Adrenal gland (tissue), 12 donors: Measurements from ENCODE around the gene TOM1. TPM values are rescaled to one million over a fixed set of nuclear protein-coding genes. Genes with fewer than 3 reads are reported as not detected.

Experiments
- DNase-seq, 7 donors: peaks; one replicate each; pipeline ENCODE4 v3.0.0-alpha.2; 2019 to 2020
- H3K27ac ChIP-seq, 5 donors: fragments of 200-600 bp; sonication (generic) in 4 of 5; 1 replicate in 3 of 5; 2 replicates in 2 of 5; pipeline versions ENCODE4 v1.5.1 to v1.8.0; 2016 to 2020; ENCODE audit warnings: mild to moderate bottlenecking in 1 of 5
- H3K27me3 ChIP-seq: fragments of 200-600 bp; 2 replicates; pipeline ENCODE4 v1.8.0; 2021
- H3K36me3 ChIP-seq, 2 donors: fragments of 200-600 bp; replicated peaks in 1 of 2; 1 replicate in 1 of 2; 2 replicates in 1 of 2; pipeline versions ENCODE4 v1.5.1 to v1.8.0; 2018 to 2022
- H3K4me1 ChIP-seq, 2 donors: fragments of 200-600 bp; replicated peaks in 1 of 2; 1 replicate in 1 of 2; 2 replicates in 1 of 2; pipeline versions ENCODE4 v1.5.1 to v1.8.0; 2018 to 2021
- H3K4me3 ChIP-seq, 4 donors: fragments of 200-600 bp; sonication (generic) in 3 of 4; one replicate each; pipeline ENCODE4 v1.5.1; 2016 to 2018
- H3K9me3 ChIP-seq, 3 donors: fragments of 200-600 bp; sonication (generic) in 1 of 3; replicated peaks in 1 of 3; 1 replicate in 2 of 3; 2 replicates in 1 of 3; pipeline versions ENCODE4 v1.5.1 to v1.8.0; 2016 to 2021
- CTCF ChIP-seq, 6 experiments: fragments of 450-650 bp in 4 of 6; fragments of 200-600 bp in 2 of 6; sonication (generic) in 1 of 6; IDR thresholded peaks; 1 replicate in 5 of 6; 2 replicates in 1 of 6; pipeline versions ENCODE4 v1.5.1 to v1.8.0; 2016 to 2021; ENCODE audit warnings: antibody characterized with exemption in 6 of 6, mild to moderate bottlenecking in 2 of 6, moderate library complexity in 1 of 6
- POLR2A ChIP-seq, 2 donors: fragments of 450-650 bp; IDR thresholded peaks; one replicate each; pipeline ENCODE4 v1.6.1; 2017; ENCODE audit warnings: antibody characterized with exemption in 2 of 2, mild to moderate bottlenecking in 2 of 2, moderate library complexity in 1 of 2
- WGBS, 4 donors: extraction: QIAGEN DNeasy Blood & Tissue Kit in 2 of 4; methylation state at CpG; one replicate each; pipeline versions ENCODE4 v1.1.5 to v1.1.7; 2013 to 2017; 5-methylcytosine and 5-hydroxymethylcytosine counted together
- intact Hi-C, 2 donors: fragments of 100-400 bp; cut with DNase I; formaldehyde crosslinking; loops; one replicate each; pipeline versions ENCODE4 v1.14.1 to v1.15.0; 2022 to 2023
- polyA plus RNA-seq, 3 donors: library from polyadenylated mRNA; stranded (reverse); fragments of 200-250 nt in 2 of 3; fragments of 350-450 nt in 1 of 3; fragmentation: Illumina TruSeq in 1 of 3; extraction: RNeasy Lipid Tissue Mini Kit (QIAGEN cat#74804) in 1 of 3; gene quantifications; one replicate each; pipeline ENCODE4 v1.2.3, GENCODE V29; 2013 to 2014
- total RNA-seq, 9 donors: library from RNA; depleted of rRNA in 4 of 9; stranded (reverse); fragments of >200 nt in 4 of 9; fragments of 120-200 nt in 1 of 9; fragmentation: NEBNext Ultra II Directional in 1 of 9; extraction: Animal tissue kit (Norgen Biotek cat#: 25700) in 1 of 9; gene quantifications; one replicate each; pipeline versions ENCODE4 v1.1.0 to v1.2.4, GENCODE V29; 2013 to 2023
- donor health status: healthy with polysubstance abuse.
- donor health status: Bipolar disorder and iron deficiency.
- donor health status: DM: yes; HTN: yes; CAD: no.
- donor health status: DM: no; HTN: no; CAD: no.
- donor health status: DM: no; HTN: no; CAD: no.
- donor health status: DM: yes; HTN: yes; CAD: no.

Gene TOM1
- total and polyA plus RNA-seq, 12 donors: 57.5 to 188 (median 106) TPM

DNA sequence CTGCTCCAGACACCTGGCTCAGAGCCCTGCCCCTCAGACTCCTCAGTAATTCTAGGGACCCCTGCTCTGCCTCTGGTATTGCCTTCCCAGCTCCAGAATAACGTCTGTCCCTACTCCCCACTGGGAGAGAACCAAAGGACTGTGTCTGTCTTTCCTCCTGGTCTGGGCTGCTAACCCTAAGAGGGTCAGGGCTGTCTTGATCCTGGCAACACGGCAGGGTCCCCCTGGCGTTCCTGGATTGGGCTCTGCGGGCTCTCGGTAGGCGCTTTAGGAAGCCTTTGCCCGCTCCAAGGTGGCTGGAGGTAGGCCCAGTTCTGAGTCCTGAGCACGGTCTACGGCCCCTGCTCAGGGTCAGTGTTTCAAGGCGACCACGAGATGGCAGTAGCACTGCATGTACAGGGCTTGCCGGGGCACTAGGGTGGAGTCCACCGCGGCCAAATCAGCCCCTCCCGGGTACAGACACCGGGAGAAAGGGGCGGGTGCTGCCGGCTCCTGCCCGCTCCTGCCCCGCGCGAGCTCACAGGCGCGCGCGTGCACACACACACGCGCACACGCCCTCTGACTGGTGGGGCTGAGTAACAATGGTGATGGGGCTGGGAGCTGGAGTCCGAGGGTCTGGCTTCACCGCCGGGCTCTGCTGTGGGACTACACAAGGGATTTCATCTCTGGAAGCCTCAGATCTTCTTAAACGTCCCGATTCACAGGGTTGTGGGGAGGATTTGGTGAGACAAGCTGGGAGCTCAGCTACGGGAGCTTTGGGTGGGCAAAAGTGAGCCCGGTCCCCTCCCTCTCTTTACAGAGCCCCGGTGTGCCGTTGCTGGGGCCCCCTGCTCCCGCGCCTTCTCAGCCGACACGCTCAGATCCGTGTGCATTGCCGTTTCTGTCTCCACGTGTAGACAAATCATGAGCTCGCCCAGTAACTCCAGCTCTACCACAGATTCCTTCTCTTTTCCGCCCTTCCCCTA is 51.1 kb downstream of the TOM1 start:
- peaks cover 0 to 23% of the 10 kb centered on the region in 2 donors for H3K36me3 ChIP-seq
- intact Hi-C loops: loop anchor here in 1 of 2 donors (5.0 kb wide), 2 partner anchors 231 to 271 kb away; no protein-coding TSS in a partner anchor
- H3K27me3 ChIP-seq: no peaks in the 10 kb centered on the region
- H3K27ac ChIP-seq: peak overlapping the region in 3 of 5 donors; percentile 46 to 77 (median 69)
- WGBS, 4 donors: 1 to 4% (median 1%) methylated on average over 19 to 47 of the region's 47 CpGs
- peak; percentile 94 to 96 (median 96) for DNase-seq
- peaks cover 14 to 19% of the 10 kb centered on the region in 2 donors for H3K4me1 ChIP-seq
- H3K9me3 ChIP-seq: no peaks in the 10 kb centered on the region
- H3K4me3 ChIP-seq: peak overlapping the region in 2 of 4 donors; percentile 27 to 67
- TF ChIP-seq POLR2A (IDR thresholded peaks at IDR 0.05) (peak in 1 of 2 donors; percentile 46), CTCF (IDR thresholded peaks at IDR 0.05) (peak; percentile 79 to 97 (median 94))

DNA sequence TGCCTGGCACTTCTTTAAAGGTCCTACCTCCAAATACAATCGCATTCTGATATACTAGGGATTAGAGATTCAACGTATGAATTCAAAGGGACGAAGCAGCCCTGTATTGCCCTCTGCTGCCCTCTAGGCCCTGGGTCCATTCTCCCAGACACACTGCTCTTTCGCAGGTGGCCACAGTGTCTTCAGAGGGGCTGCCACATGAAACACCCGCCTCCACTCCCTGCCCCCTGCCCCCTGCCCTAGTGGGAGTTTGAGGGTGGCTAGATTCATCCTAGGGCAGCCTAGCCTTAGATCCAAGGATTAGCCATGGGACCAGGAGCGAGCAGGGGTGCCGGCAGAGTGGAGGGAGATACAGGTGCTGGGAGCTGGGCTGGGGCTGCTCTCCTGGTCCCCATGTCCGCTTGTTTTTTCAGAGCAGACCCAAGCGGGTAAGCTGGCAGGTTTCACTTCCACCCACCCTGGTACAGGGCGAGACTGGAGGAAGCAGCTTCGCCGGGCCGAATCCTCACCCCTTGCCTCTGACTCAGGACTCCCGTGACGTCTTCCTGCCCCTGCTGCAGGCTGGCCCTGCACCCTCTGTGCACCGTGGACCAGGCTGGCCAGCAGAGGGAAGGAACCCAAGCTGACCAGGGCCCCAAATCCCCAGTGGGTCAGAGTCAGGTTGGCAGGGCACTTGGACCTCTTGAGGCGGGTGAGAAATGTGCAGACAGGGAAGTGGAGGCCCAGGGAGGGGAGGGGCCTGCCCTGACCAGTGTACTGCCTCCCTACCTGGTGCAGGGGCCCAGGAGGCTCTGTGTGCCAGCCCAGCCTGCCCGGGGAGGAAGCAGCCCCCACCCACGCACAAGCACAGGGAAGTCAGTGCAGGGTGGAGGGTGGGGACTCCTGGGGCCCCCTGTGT is 52.8 kb downstream of the TOM1 start:
- Histone ChIP-seq H3K4me3 (no peak overlapping the region), H3K27me3 (no peaks in the 10 kb centered on the region), H3K9me3 (no peaks in the 10 kb centered on the region), H3K4me1 (peaks cover 14 to 19% of the 10 kb centered on the region in 2 donors), H3K36me3 (peaks cover 0 to 7% of the 10 kb centered on the region in 2 donors), H3K27ac (peak overlapping the region; percentile 16 to 86 (median 76))
- intact Hi-C loops: loop anchor here in 1 of 2 donors (5.0 kb wide), 2 partner anchors 230 to 270 kb away; no protein-coding TSS in a partner anchor
- DNase-seq: peak; percentile 54 to 92 (median 84)
- peak in 4 of 6 experiments; percentile 24 to 59 (median 40) for TF ChIP-seq CTCF (IDR thresholded peaks at IDR 0.05)
- peak; percentile 8 to 39 for TF ChIP-seq POLR2A (IDR thresholded peaks at IDR 0.05)
- 37 to 60% (median 51%) methylated on average over 17 to 19 of the region's 19 CpGs for WGBS, 4 donors

- Histone ChIP-seq H3K36me3 (no peaks in the 10 kb centered on the region), H3K27me3 (no peaks in the 10 kb centered on the region), H3K27ac (peak overlapping the region in 3 of 5 donors; percentile 39 to 86 (median 86)), H3K4me1 (peaks cover 14 to 19% of the 10 kb centered on the region in 2 donors), H3K4me3 (no peak overlapping the region), H3K9me3 (no peaks in the 10 kb centered on the region)
- no peak for TF ChIP-seq POLR2A (IDR thresholded peaks at IDR 0.05)
- TF ChIP-seq CTCF (IDR thresholded peaks at IDR 0.05): peak in 1 of 6 experiments; percentile 6
- intact Hi-C loops: loop anchor here in 1 of 2 donors (5.0 kb wide), 2 partner anchors 229 to 269 kb away; no protein-coding TSS in a partner anchor
- WGBS, 4 donors: 62 to 73% (median 66%) methylated on average over 11 to 12 of the region's 12 CpGs
- DNase-seq: peak in 2 of 7 donors; percentile 54 to 63
Observed at GRCh38 chr22:35353318-35353717, 53.6 kb downstream of the TOM1 start.
